HUES48 (cell line): ENCODE measurements around the gene TMEM186.
"Not testable (repeated sequence)": the region's sequence is repeated elsewhere in the genome, so short reads cannot be mapped to it uniquely, and the experiment has no call there.

Experiments used
- H3K27ac ChIP-seq: one replicate; pipeline ENCODE4 v1.7.0; 2013; ENCODE audit warnings: low read depth, low read length, inconsistent platforms
- H3K27me3 ChIP-seq: 2 replicates; pipeline ENCODE4 v1.6.1; 2013; ENCODE audit warnings: mild to moderate bottlenecking, low read length; ENCODE audit not compliant: control insufficient read depth, insufficient read depth
- H3K36me3 ChIP-seq: 2 replicates; pipeline ENCODE4 v1.6.1; 2013; ENCODE audit warnings: low read length; ENCODE audit not compliant: control insufficient read depth, insufficient read depth
- H3K4me1 ChIP-seq: 2 replicates; pipeline ENCODE4 v1.6.1; 2013; ENCODE audit warnings: mild to moderate bottlenecking, low read length; ENCODE audit not compliant: control insufficient read depth, insufficient read depth
- H3K4me3 ChIP-seq: 2 replicates; pipeline ENCODE4 v1.5.1; 2013; ENCODE audit warnings: mild to moderate bottlenecking, low read depth, low read length
- H3K9ac ChIP-seq: 2 replicates; pipeline ENCODE4 v1.6.1; 2013; ENCODE audit warnings: mild to moderate bottlenecking, low read depth, low read length, moderate library complexity
- H3K9me3 ChIP-seq: 2 replicates; pipeline ENCODE4 v1.6.1; 2013; ENCODE audit warnings: low read length; ENCODE audit not compliant: control insufficient read depth, insufficient read depth

TMEM186 gene

DNA sequence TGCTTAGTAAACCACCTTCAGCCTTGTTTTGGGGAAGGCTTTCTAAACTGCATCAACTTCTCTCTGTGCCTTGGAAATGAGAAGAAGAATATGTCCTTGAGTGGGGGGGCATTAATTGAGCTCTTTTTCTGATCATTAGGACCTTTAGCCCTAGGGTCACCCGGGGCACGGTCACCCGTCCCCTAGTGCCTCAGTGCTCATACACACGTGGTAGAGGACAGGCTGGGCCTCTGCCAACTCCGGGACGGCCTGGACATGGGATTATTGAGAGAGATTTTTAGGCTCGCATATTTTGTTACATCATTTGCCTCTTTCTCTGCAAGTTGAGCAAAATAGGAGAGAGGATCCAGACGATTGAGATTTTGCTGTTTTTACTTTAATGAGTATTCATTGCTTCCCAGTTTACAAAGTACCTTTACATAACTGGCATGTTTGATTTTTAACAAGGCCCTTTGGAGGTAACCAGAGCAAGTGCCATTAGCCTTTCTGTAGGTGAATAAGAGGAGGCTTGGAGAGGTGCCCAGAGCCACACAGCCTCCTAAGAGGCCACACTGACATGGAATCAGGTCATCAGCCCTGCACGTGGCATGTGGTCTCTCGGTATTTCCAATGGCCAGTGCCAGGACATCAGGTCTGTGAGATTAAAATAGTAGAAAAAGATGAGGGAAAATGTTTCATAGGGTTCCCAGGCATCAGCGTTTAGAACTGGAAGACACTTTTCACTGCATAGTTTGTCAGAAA, 11.3 kb upstream of the TMEM186 start:
- no peak overlapping the region for H3K27ac ChIP-seq
- no peaks in the 10 kb centered on the region for H3K4me1 ChIP-seq

DNA sequence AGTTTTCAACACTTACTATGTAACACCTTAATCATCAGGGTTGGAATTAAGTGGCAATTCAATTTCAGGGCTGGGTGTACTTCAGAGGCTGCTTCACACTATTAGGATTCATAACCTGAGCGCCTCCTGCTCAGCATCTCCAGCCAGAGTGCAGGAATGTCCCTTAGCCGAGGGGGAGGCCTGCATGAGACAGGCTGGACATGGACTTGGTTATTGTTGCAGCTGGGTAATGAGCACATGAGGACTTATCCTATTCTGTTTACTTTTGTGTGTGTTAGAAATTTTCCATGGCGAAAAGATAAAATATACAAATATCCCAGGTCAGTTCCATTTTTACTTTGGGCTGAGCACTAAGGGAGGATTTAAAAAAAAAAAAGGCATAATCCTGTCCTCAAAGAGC, 10.6 kb upstream of the TMEM186 start:
- Histone ChIP-seq H3K9me3 (no peaks in the 10 kb centered on the region), H3K27me3 (no peaks in the 10 kb centered on the region), H3K4me1 (no peaks in the 10 kb centered on the region), H3K36me3 (peaks cover 98% of the 10 kb centered on the region), H3K4me3 (no peak overlapping the region), H3K27ac (no peak overlapping the region), H3K9ac (no peak overlapping the region)

More for the DNA sequence above, 11.3 kb upstream of the TMEM186 start:
- Histone ChIP-seq H3K27me3 (no peaks in the 10 kb centered on the region), H3K9me3 (no peaks in the 10 kb centered on the region), H3K4me3 (no peak overlapping the region), H3K9ac (no peak overlapping the region), H3K36me3 (peaks cover 98% of the 10 kb centered on the region)

DNA sequence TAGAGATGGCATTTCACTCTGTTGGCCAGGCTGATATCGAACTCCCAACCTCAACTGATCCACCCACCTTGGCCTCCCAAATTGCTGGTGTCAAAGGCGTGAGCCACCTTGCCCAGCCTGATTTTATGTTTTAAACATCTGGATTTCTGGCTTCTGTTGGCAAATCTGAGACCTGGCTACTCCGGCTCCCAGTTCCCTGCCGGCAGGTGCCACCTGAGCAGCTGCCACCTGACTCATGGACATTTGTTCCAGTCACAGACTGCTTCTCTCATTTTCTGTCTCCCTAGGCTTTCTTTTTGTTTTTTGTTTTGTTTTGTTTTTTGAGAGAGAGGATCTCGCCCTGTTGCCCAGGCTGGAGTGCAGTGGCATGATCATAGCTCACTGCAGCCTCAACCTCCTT, 9.8 kb upstream of the TMEM186 start:
- Histone ChIP-seq H3K4me3 (no peak overlapping the region), H3K27ac (no peak overlapping the region), H3K9ac (no peak overlapping the region), H3K9me3 (no peaks in the 10 kb centered on the region), H3K36me3 (peaks cover 98% of the 10 kb centered on the region), H3K27me3 (no peaks in the 10 kb centered on the region), H3K4me1 (no peaks in the 10 kb centered on the region)

DNA sequence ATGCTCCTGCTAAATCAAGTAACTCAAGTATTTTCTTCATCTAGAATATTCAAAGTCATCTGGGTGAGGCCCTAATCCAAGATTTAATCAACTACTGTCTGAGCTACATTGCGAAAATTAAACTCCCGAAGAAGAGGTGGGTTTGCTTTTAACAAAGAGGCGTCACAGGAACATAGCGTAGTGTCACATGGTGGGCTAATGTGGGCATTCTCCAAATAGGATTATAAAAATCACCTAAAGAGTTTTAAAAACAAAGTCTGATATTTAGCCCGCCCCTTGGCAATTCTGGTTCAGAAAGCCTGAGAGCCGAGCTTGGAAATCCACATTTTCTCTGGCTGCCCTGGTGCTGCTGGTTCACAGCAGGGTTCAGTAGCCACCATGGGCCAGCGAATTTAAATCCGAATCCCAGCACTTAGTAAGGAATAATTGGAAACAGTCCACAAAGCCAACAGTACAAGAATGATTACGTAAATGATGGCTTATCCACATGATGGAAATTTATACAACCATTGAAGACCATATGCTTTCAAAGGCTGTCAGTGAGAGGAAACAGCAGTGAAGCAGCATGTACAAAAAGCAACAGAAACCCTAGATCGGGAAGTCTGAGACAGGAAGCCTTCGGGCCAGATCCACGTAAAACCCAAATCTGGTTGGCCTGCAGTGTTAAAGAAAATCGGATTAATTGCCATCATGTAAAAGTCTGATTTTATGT, 9.0 kb upstream of the TMEM186 start:
- no peaks in the 10 kb centered on the region for H3K27me3 ChIP-seq
- no peak overlapping the region for H3K9ac ChIP-seq
- no peaks in the 10 kb centered on the region for H3K9me3 ChIP-seq
- peaks cover 98% of the 10 kb centered on the region for H3K36me3 ChIP-seq
- H3K4me3 ChIP-seq = no peak overlapping the region
- H3K4me1 ChIP-seq = no peaks in the 10 kb centered on the region
- no peak overlapping the region for H3K27ac ChIP-seq

DNA sequence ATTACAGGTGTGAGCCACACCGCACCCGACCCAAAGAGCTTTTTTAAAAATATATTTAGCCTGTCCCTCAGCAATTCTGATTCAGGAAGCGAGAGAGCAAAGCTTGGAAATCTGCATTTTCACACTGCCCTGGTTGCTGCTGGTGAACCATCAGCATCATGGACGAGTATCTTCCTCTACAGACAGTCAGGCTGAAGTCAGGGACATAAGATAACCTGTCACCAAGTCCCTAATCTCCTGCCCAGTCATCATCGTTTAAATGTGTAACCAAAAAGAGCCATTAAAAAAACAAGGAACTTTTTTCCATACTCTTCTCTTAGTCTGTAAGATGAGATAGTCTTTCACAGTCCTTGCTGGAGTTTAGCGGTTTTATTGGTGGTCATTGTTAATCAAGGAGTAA, 6.9 kb upstream of the TMEM186 start:
- peaks cover 84% of the 10 kb centered on the region for H3K36me3 ChIP-seq
- H3K4me1 ChIP-seq = no peaks in the 10 kb centered on the region
- no peaks in the 10 kb centered on the region for H3K9me3 ChIP-seq
- H3K9ac ChIP-seq = no peak overlapping the region
- no peak overlapping the region for H3K27ac ChIP-seq
- H3K27me3 ChIP-seq = no peaks in the 10 kb centered on the region
- no peak overlapping the region for H3K4me3 ChIP-seq

DNA sequence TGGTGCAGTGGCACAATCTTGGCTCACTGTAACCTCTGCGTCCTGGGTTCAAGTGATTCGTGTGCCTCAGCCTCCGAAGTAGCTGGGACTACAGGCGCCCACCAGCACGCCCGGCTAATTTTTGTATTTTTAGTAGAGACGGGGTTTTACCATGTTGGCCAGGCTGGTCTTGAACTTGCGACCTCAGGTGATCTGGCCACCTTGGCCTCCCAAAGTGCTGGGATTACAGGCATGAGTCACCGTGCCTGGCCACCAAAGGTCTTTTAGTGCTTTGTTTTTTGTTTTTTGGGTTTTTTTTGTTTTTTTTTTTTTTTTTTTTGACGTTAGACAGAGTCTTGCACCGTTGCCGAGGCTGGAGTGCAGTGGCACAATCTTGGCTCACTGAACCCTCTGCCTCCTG, 6.3 kb upstream of the TMEM186 start:
- not testable (repeated sequence) for H3K9ac ChIP-seq, H3K9me3 ChIP-seq, H3K4me3 ChIP-seq, H3K27ac ChIP-seq, H3K4me1 ChIP-seq, H3K27me3 ChIP-seq
- H3K36me3 ChIP-seq = peaks cover 81% of the 10 kb centered on the region

DNA sequence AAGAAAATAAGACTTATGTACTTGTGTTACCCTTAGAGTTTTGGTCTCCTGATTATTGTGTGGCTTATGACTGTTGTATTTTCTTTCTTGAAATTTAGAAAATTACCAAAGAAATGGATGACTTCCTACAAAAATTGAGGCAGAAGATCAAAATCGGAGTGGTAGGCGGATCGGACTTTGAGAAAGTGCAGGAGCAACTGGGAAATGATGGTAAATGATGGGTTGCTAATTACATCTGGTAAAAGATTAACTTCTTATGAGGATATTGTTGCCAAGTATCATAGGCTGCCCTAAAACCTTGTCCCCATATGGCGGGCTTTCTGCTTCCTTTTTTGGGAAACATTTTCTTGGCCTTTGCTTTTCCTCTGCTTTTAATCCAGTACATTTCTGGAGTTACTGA, 4.3 kb upstream of the TMEM186 start:
- no peak overlapping the region for H3K4me3 ChIP-seq
- H3K27me3 ChIP-seq = no peaks in the 10 kb centered on the region
- no peak overlapping the region for H3K9ac ChIP-seq
- peaks cover 2% of the 10 kb centered on the region for H3K4me1 ChIP-seq
- H3K9me3 ChIP-seq = no peaks in the 10 kb centered on the region
- no peak overlapping the region for H3K27ac ChIP-seq
- peaks cover 60% of the 10 kb centered on the region for H3K36me3 ChIP-seq

DNA sequence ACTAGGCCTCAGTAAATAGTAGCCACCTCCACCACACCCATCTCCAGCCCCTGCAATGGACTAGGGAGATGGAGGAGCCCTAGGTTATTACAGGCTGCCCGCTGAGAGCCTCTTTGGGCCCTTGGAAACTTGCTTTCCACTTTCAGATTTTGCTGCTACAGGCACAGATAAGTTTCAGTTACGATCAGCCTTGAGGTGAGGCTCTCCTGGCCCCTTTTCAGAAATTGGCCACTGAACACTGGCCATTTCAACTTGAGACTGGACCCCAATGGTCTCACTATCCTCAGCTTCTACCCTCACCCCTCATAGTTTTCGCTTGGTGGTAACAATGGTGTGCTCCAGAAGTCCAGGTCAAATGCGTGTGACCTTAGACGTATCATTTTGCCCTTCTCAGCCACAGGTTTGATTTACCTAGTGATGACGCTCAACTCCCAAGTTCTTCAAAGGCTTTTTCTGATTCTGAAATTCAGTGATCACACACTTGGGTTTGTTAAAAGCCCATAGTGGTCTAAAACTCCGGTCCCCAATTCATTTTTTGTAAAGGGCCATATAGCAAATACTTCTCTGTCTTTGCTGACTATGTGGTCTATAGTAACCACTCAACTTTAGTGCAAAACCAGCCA, 1.2 kb upstream of the TMEM186 start:
- Histone ChIP-seq H3K27me3 (no peaks in the 10 kb centered on the region), H3K36me3 (peaks cover 39% of the 10 kb centered on the region), H3K4me1 (peaks cover 5% of the 10 kb centered on the region), H3K27ac (peak overlapping the region; percentile 75), H3K9ac (peak overlapping the region; percentile 78), H3K4me3 (peak overlapping the region; percentile 87), H3K9me3 (no peaks in the 10 kb centered on the region)

DNA sequence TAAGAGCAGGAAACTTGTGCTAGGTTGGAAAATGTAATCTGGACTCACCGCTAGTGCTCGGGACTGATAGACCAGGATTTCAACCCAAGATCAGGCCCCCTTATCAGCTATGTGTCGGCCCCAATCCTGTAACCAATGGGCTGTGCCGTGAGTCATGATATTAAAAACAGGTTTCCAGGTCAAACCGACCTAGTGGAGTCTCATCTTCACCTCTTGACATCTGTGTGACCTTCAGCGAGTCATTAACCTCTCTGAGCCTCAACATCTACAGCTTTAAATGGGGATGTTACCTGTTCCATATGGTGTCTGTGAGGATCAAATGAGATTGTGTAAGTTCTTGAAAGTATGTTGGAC, 712 bp upstream of the TMEM186 start:
- Histone ChIP-seq H3K9me3 (no peaks in the 10 kb centered on the region), H3K4me1 (peaks cover 5% of the 10 kb centered on the region), H3K9ac (peak overlapping the region; percentile 78), H3K4me3 (peak overlapping the region; percentile 87), H3K36me3 (peaks cover 34% of the 10 kb centered on the region), H3K27ac (peak overlapping the region; percentile 75), H3K27me3 (no peaks in the 10 kb centered on the region)

DNA sequence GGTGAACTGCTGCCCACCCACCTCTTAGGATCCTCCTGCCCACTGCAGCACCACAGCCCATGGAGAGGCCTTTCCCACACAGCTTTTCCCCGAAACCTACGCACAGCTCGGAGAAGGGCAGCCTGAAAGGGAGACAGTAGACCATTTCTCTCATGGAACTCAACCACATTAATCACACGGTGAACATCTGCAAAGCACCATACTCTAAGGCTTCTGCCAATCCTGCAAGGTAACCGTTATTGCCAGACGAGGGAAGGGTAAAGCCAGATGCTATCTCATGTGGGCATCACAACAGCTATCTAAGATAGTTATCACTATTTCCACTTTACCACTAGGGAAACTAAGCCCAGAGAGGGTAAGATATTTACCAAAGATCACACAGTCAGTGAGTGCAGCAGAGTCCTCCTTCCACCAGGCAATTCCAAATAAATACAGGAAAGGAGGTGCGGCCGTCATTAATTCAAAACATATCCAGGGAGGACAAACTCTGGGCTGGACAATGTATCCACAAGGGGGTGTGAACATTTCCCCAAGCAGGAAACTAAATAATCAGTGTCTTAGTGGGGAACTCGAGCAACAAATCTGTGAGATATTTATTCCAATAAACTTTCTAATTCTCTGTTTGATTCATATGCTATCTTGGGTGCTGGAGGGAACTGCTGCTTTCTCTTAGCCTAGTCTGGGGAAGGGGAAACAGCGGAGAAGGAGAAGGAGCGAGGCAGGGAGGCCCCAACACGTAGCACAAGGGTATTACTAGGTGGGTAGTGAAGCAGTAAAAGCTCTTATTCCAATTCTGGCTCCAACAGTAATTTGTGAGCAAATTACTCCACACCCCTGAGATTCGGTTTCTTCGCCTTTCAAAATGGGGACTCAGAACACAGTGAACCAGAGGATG, 723 bp downstream of the TMEM186 start:
- Histone ChIP-seq H3K27ac (peak overlapping the region; percentile 57), H3K4me1 (peaks cover 5% of the 10 kb centered on the region), H3K9ac (peak overlapping the region; percentile 55), H3K4me3 (peak overlapping the region; percentile 87), H3K9me3 (no peaks in the 10 kb centered on the region), H3K27me3 (no peaks in the 10 kb centered on the region), H3K36me3 (peaks cover 19% of the 10 kb centered on the region)
